GM18873 (cell line): Measurements from ENCODE around the gene GSE1.

Experiments
- ATAC-seq: cut with Tn5 transposase; IDR thresholded peaks from one replicate; pipeline ENCODE4 v1.9.1; 2021; ENCODE audit warnings: mild to moderate bottlenecking, moderate library complexity, moderate number of reproducible peaks; ENCODE audit not compliant: unreplicated experiment, low FRiP score

GSE1 gene

GRCh38 chr16:85628645-85629044 lies 15.5 kb downstream of the GSE1 start:
- ATAC-seq: no peak

- ATAC-seq: no peak
These were observed 16.2 kb downstream of the GSE1 start for GRCh38 chr16:85629326-85629725.

- no peak for ATAC-seq
These were observed 16.7 kb downstream of the GSE1 start for GRCh38 chr16:85629853-85630252.

- ATAC-seq: no peak
These were observed 18.1 kb downstream of the GSE1 start for GRCh38 chr16:85631230-85631629.

- no peak for ATAC-seq
These were observed 18.8 kb downstream of the GSE1 start for GRCh38 chr16:85631802-85632393.

- ATAC-seq: no peak
These were observed 19.8 kb downstream of the GSE1 start for GRCh38 chr16:85632709-85633437.

GRCh38 chr16:85633438-85633743 lies 20.3 kb downstream of the GSE1 start:
- no peak for ATAC-seq

- no peak for ATAC-seq
These were observed 20.8 kb downstream of the GSE1 start for GRCh38 chr16:85633888-85634287.

- no peak for ATAC-seq
These were observed 21.8 kb downstream of the GSE1 start for GRCh38 chr16:85634747-85635544.

GRCh38 chr16:85635545-85636140 lies 22.5 kb downstream of the GSE1 start:
- ATAC-seq: no peak

GRCh38 chr16:85636234-85636812 lies 23.2 kb downstream of the GSE1 start:
- no peak for ATAC-seq

- ATAC-seq: no peak
These were observed 24.1 kb downstream of the GSE1 start for GRCh38 chr16:85637061-85637807.

- ATAC-seq: no peak
These were observed 24.9 kb downstream of the GSE1 start for GRCh38 chr16:85637808-85638647.

- no peak for ATAC-seq
These were observed 25.7 kb downstream of the GSE1 start for GRCh38 chr16:85638695-85639409.

- no peak for ATAC-seq
These were observed 26.6 kb downstream of the GSE1 start for GRCh38 chr16:85639529-85640253.

- ATAC-seq: no peak
These were observed 27.1 kb downstream of the GSE1 start for GRCh38 chr16:85640254-85640558.

GRCh38 chr16:85640585-85640984 lies 27.5 kb downstream of the GSE1 start:
- ATAC-seq: no peak

- no peak for ATAC-seq
These were observed 28.2 kb downstream of the GSE1 start for GRCh38 chr16:85641305-85641704.
